Activated naive CD4-positive, alpha-beta T cell treated with anti-CD3 and anti-CD28 coated beads, Interleukin-2, amount 50 U/mL, for 24 hours (primary cell): Measurements from ENCODE around the gene TMEM191C.
"Not testable (repeated sequence)": the region's sequence is repeated elsewhere in the genome, so short reads cannot be mapped to it uniquely, and the experiment has no call there.

ENCODE experiments used
- H3K27ac Mint-ChIP-seq: one replicate; pipeline ENCODE4 v1.8.0; 2021; ENCODE audit warnings: mild to moderate bottlenecking, mixed read lengths
- H3K27me3 Mint-ChIP-seq: one replicate; pipeline ENCODE4 v1.8.0; 2021; ENCODE audit warnings: mixed read lengths
- H3K36me3 Mint-ChIP-seq: one replicate; pipeline ENCODE4 v1.8.0; 2021; ENCODE audit warnings: mixed read lengths
- H3K4me1 Mint-ChIP-seq: one replicate; pipeline ENCODE4 v1.8.0; 2021; ENCODE audit warnings: mixed read lengths
- H3K4me3 Mint-ChIP-seq: one replicate; pipeline ENCODE4 v1.8.0; 2021; ENCODE audit warnings: mild to moderate bottlenecking, mixed read lengths
- H3K9me3 Mint-ChIP-seq: one replicate; pipeline ENCODE4 v1.8.0; 2021; ENCODE audit warnings: mixed read lengths

The TMEM191C gene

DNA sequence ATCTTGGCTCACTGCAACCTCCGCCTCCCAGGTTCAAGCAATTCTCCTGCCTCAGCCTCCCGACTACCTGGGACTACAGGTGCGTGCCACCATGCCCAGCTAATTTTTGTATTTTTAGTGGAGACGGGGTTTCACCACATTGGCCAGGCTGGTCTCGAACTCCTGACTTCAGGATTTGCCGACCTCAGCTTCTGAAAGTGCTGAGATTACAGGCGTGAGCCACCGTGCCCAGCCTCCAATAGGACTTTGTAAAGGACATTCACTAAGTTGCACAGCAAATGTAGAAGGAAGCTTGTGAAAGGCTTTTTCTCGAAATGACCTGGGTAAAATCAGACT is 12.2 kb upstream of the TMEM191C start:
- H3K9me3 Mint-ChIP-seq, H3K4me3 Mint-ChIP-seq, H3K27me3 Mint-ChIP-seq, H3K36me3 Mint-ChIP-seq, H3K27ac Mint-ChIP-seq, H3K4me1 Mint-ChIP-seq: not testable (repeated sequence)

DNA sequence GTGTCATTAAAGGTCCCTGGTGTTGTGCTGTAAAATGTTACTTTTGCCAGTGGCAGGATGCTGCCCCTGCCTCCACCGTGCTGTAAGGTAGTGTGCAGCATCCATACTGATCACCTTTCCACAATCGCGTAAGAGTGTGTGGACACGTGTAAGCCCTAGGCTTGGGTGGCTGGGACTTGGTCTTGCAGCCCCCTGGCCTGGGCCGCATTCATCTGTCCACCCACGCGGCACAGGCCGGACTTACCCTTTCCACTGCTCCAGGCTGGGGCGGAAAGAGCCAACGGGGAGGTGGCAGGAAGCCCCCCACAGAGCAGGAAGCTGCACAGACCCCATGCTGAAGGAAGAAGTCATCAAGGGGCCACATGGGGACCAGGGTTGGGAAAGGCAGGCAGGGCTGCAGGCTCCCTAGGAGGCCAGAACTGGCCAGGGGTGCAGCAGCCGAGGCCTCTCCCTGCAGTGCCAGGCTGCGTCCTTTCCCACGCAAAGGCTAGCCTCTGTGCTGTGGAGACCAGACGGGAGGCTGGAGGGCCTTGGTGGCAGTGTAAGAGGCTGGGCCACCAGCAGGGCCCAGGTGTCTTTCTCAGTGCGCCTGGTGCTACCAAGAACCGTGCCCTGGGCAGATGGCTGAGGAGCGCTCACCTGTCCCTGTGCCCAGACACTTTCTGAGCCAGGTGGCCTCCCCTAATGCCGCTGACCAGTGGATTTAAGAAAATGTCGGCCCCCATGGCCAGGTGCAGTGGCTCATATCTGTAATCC is 11.7 kb upstream of the TMEM191C start:
- Mint-ChIP-seq H3K9me3 (no peaks in the 10 kb centered on the region), H3K27me3 (no peaks in the 10 kb centered on the region), H3K4me1 (no peaks in the 10 kb centered on the region), H3K4me3 (no peak overlapping the region), H3K36me3 (no peaks in the 10 kb centered on the region), H3K27ac (no peak overlapping the region)

GRCh38 chr22:21457023-21457787 is 10.0 kb upstream of the TMEM191C start:
- no peaks in the 10 kb centered on the region for H3K27me3 Mint-ChIP-seq
- H3K4me1 Mint-ChIP-seq, result no peaks in the 10 kb centered on the region
- H3K27ac Mint-ChIP-seq, result no peak overlapping the region
- H3K9me3 Mint-ChIP-seq, result no peaks in the 10 kb centered on the region
- no peak overlapping the region for H3K4me3 Mint-ChIP-seq
- no peaks in the 10 kb centered on the region for H3K36me3 Mint-ChIP-seq

DNA sequence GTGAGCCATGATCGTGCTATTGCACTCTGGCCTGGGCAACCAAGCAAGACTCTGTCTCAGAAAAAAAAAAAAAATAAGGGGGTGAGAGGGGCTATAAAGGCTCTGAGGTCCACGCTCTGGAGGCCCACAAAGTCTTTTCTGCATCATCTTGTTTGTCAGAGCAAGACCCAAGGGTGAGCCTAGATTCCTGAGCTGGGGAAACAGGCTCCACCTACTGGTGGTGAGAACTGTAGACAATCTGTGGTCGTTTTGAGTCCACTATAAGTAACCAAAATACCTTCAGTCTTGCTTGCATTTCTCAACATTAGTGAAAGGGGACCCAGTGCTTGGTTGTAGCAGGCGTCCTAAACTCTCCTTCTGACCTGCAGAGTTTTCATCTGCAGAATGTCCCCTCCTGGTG is 4.5 kb upstream of the TMEM191C start:
- not testable (repeated sequence) for H3K4me3 Mint-ChIP-seq

GRCh38 chr22:21468194-21469096 is 1.3 kb downstream of the TMEM191C start:
- H3K27me3 Mint-ChIP-seq, H3K36me3 Mint-ChIP-seq: not testable (repeated sequence)
- H3K4me3 Mint-ChIP-seq, result peak overlapping the region; percentile 85

More for the DNA sequence above, 4.5 kb upstream of the TMEM191C start:
- not testable (repeated sequence) for H3K27me3 Mint-ChIP-seq, H3K36me3 Mint-ChIP-seq, H3K4me1 Mint-ChIP-seq, H3K9me3 Mint-ChIP-seq, H3K27ac Mint-ChIP-seq

DNA sequence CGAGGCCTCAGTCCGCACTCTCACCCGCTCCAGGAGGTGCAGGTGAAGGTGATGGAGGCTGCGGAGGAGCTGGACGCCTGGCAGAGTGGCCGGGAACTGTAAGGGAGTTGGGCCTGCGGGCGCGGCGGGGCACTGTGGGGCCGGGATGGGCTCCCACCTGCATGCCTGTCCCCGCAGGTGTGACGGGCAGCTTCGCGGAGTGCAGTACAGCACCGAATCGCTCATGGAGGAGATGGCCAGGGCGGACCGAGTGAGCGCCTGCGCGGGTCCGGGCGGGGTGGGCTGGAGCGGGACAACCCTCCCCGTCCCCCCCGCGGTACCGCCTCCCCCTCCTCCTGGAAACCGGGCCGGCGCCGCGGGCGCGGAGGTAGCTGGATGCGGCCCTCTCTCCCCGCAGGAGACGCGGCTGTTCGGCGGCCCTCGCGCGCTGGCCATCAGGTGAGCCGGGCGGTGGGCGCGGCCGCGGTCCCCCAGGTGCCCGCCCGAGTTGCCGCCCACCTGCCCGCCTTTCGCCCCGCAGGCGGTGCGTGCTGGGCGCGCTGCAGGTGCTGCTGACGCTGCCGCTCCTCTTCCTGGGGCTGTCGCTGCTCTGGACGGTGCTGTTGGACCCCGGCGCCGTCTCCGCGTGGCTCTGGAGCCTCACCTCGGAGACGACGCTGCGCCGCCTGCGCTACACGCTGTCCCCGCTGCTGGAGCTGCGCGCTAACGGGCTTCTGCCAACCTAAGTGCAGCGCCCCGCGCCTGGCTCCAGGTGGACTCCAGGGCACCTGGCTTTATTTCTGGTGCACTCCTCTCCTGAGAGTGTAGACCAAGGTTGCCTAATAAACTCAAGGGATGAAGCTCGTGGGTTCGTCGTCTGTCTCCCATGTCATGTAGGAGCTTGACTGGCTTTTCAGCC is 2.2 kb downstream of the TMEM191C start:
- H3K4me3 Mint-ChIP-seq, H3K36me3 Mint-ChIP-seq, H3K9me3 Mint-ChIP-seq, H3K4me1 Mint-ChIP-seq, H3K27me3 Mint-ChIP-seq, H3K27ac Mint-ChIP-seq: not testable (repeated sequence)

More at GRCh38 chr22:21468194-21469096, 1.3 kb downstream of the TMEM191C start:
- not testable (repeated sequence) for H3K9me3 Mint-ChIP-seq, H3K27ac Mint-ChIP-seq, H3K4me1 Mint-ChIP-seq

GRCh38 chr22:21472984-21473383 is 5.8 kb downstream of the TMEM191C start:
- H3K27me3 Mint-ChIP-seq, H3K36me3 Mint-ChIP-seq, H3K27ac Mint-ChIP-seq, H3K4me1 Mint-ChIP-seq, H3K9me3 Mint-ChIP-seq, H3K4me3 Mint-ChIP-seq: not testable (repeated sequence)

DNA sequence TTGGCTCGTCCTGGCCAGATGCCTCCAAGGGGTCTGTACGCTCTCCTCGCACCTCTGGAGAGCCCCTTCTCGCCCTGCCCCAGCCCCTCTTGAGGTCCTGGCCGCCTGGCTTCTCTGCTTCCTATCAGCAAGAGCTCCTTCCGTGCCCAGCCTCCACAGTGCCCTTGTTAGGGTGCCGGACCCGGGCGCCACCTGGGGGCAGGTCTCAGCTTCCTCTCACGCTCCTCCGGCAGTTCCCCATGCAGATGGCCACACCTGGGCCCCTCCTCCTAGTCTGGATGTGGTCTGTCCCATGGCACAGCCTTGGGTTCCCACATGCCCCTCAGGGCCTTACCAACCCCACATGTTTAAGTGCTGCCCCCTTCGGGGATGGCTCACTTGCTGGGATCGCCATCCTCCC is 6.5 kb downstream of the TMEM191C start:
- not testable (repeated sequence) for H3K9me3 Mint-ChIP-seq, H3K4me3 Mint-ChIP-seq, H3K4me1 Mint-ChIP-seq, H3K36me3 Mint-ChIP-seq, H3K27me3 Mint-ChIP-seq, H3K27ac Mint-ChIP-seq

- H3K9me3 Mint-ChIP-seq, H3K36me3 Mint-ChIP-seq, H3K4me1 Mint-ChIP-seq, H3K27ac Mint-ChIP-seq, H3K27me3 Mint-ChIP-seq, H3K4me3 Mint-ChIP-seq: not testable (repeated sequence)
These were observed 16.9 kb downstream of the TMEM191C start for GRCh38 chr22:21484039-21484438.

GRCh38 chr22:21487723-21488122 is 20.5 kb downstream of the TMEM191C start:
- H3K36me3 Mint-ChIP-seq, H3K27ac Mint-ChIP-seq, H3K4me3 Mint-ChIP-seq, H3K9me3 Mint-ChIP-seq, H3K4me1 Mint-ChIP-seq, H3K27me3 Mint-ChIP-seq: not testable (repeated sequence)

- H3K4me3 Mint-ChIP-seq, H3K27me3 Mint-ChIP-seq, H3K36me3 Mint-ChIP-seq, H3K9me3 Mint-ChIP-seq, H3K4me1 Mint-ChIP-seq, H3K27ac Mint-ChIP-seq: not testable (repeated sequence)
These were observed 22.0 kb downstream of the TMEM191C start for GRCh38 chr22:21489149-21489680.

GRCh38 chr22:21490556-21490955 is 23.4 kb downstream of the TMEM191C start:
- H3K36me3 Mint-ChIP-seq, H3K27ac Mint-ChIP-seq, H3K27me3 Mint-ChIP-seq, H3K4me1 Mint-ChIP-seq, H3K9me3 Mint-ChIP-seq, H3K4me3 Mint-ChIP-seq: not testable (repeated sequence)

GRCh38 chr22:21492271-21492670 is 25.1 kb downstream of the TMEM191C start:
- not testable (repeated sequence) for H3K9me3 Mint-ChIP-seq, H3K27ac Mint-ChIP-seq, H3K4me3 Mint-ChIP-seq, H3K4me1 Mint-ChIP-seq, H3K36me3 Mint-ChIP-seq, H3K27me3 Mint-ChIP-seq

DNA sequence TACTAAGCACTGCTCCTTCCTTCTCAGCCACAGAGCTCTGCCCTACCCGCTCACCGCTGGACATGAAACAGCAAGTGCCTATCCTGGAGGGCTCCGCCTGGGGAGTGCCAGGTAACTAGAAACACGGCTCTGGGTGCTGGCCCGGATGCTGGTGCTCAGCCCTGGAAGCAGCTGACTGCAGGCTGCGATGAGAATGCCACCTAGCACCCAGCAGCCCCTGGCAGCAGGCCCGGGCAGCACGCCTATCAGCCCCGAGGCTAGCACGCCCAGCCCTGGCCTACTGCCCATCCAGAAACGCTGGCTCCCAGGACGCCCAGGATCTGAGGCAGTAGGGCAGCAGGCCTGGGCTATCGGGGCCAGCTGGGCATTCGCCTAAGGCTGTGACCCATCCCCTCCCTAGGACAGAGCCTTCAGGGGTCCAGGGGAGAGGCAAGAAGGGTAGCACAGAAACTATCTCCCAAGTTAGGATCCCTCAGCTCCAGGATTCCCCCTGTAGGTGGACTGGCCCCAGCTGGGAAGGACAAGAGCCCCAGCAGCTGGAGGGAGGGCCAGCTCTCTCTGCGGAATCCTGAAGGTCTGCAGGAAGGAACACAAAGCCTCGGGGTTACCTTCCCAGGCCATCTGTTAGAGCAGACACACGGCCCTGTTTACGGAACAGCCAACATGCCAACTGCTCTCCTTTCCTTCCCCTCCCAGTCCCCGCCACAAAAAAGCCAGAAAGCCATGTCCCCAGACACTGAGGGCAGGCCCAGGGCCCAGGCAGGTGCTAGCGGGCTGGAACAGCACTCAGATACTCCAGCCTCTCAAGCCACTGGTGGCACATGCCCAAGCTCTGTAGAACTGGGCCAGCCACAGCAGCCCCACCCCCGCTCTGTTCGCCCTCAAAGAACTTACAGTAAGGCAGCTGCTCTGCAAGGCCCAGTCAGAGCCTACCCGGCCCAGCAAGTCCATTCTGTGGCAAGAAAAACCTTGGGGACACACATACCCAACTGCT is 26.9 kb downstream of the TMEM191C start:
- not testable (repeated sequence) for H3K4me3 Mint-ChIP-seq, H3K4me1 Mint-ChIP-seq, H3K27ac Mint-ChIP-seq, H3K36me3 Mint-ChIP-seq, H3K27me3 Mint-ChIP-seq, H3K9me3 Mint-ChIP-seq
